Mesendoderm (in vitro differentiated cells): ENCODE data around the gene GLRX2.

Experiments
- DNase-seq: peaks from one replicate; pipeline ENCODE4 v3.0.0; 2013
- H2AK5ac ChIP-seq: 2 replicates; pipeline ENCODE4 v1.6.1; 2013; ENCODE audit warnings: low read length, inconsistent platforms
- H2BK120ac ChIP-seq: 2 replicates; pipeline ENCODE4 v1.6.1; 2013; ENCODE audit warnings: low read depth, mild to moderate bottlenecking, low read length, moderate library complexity, mixed read lengths
- H2BK15ac ChIP-seq: replicated peaks from 2 replicates; pipeline ENCODE4 v1.6.1; 2013; ENCODE audit warnings: low read depth, mild to moderate bottlenecking, moderate library complexity
- H2BK5ac ChIP-seq: 2 replicates; pipeline ENCODE4 v1.6.1; 2013; ENCODE audit warnings: low read length, inconsistent platforms
- H3K18ac ChIP-seq: 2 replicates; pipeline ENCODE4 v1.6.1; 2013; ENCODE audit warnings: mild to moderate bottlenecking, low read length, mixed read lengths
- H3K23ac ChIP-seq: one replicate; pipeline ENCODE4 v1.6.1; 2013; ENCODE audit warnings: low read length
- H3K27ac ChIP-seq: 2 replicates; pipeline ENCODE4 v1.5.1; 2013; ENCODE audit warnings: low read depth, mild to moderate bottlenecking, inconsistent platforms, low read length, moderate library complexity
- H3K27me3 ChIP-seq: 2 replicates; pipeline ENCODE4 v1.6.1; 2013; ENCODE audit warnings: low read length, control low read depth, mild to moderate bottlenecking, inconsistent platforms; ENCODE audit not compliant: insufficient read depth, poor library complexity
- H3K36me3 ChIP-seq: 2 replicates; pipeline ENCODE4 v1.6.1; 2013; ENCODE audit warnings: low read length, inconsistent platforms; ENCODE audit not compliant: control insufficient read depth, insufficient read depth
- H3K4ac ChIP-seq: one replicate; pipeline ENCODE4 v1.6.1; 2013; ENCODE audit warnings: low read depth, mild to moderate bottlenecking, low read length, moderate library complexity
- H3K4me1 ChIP-seq: 2 replicates; pipeline ENCODE4 v1.6.1; 2013; ENCODE audit warnings: low read depth, low read length, inconsistent platforms; ENCODE audit not compliant: control insufficient read depth
- H3K4me2 ChIP-seq: 2 replicates; pipeline ENCODE4 v1.6.1; 2013; ENCODE audit warnings: low read length
- H3K4me3 ChIP-seq: 2 replicates; pipeline ENCODE4 v1.5.1; 2013; ENCODE audit warnings: mild to moderate bottlenecking, low read length
- H3K56ac ChIP-seq: one replicate; pipeline ENCODE4 v1.6.1; 2013; ENCODE audit warnings: low read length
- H3K79me1 ChIP-seq: 2 replicates; pipeline ENCODE4 v1.6.1; 2013; ENCODE audit warnings: low read length, inconsistent platforms
- H3K79me2 ChIP-seq: 2 replicates; pipeline ENCODE4 v1.6.1; 2013; ENCODE audit warnings: mild to moderate bottlenecking, low read length; ENCODE audit not compliant: control insufficient read depth, insufficient read depth
- H3K9ac ChIP-seq: 2 replicates; pipeline ENCODE4 v1.6.1; 2013; ENCODE audit warnings: low read length, inconsistent platforms
- H4K5ac ChIP-seq: one replicate; pipeline ENCODE4 v1.6.1; 2013; ENCODE audit warnings: low read length
- H4K8ac ChIP-seq: one replicate; pipeline ENCODE4 v1.6.1; 2013; ENCODE audit warnings: low read depth, mild to moderate bottlenecking, control low read depth, low read length, moderate library complexity
- WGBS: extraction: QIAGEN DNeasy Blood & Tissue Kit; methylation state at CpG from one replicate; pipeline ENCODE4 v1.1.7; 2013; ENCODE audit warnings: low lambda C conversion rate, missing lambda C conversion rate; ENCODE audit not compliant: insufficient coverage; ENCODE audit errors: extremely low coverage; 5-methylcytosine and 5-hydroxymethylcytosine counted together

The GLRX2 gene

GRCh38 chr1:193141804-193142203 is 36.6 kb upstream of the GLRX2 start:
- H3K56ac ChIP-seq, result no peak overlapping the region
- H2BK120ac ChIP-seq, result no peak overlapping the region
- H3K36me3 ChIP-seq, result no peaks in the 10 kb centered on the region
- H4K8ac ChIP-seq, result no peak overlapping the region
- H3K27ac ChIP-seq, result no peak overlapping the region
- no peaks in the 10 kb centered on the region for H3K4me1 ChIP-seq
- no peak overlapping the region for H3K4me2 ChIP-seq
- no peaks in the 10 kb centered on the region for H3K79me1 ChIP-seq
- H2AK5ac ChIP-seq, result no peak overlapping the region
- H3K9ac ChIP-seq, result no peak overlapping the region
- no peak overlapping the region for H3K4ac ChIP-seq
- no peaks in the 10 kb centered on the region for H3K27me3 ChIP-seq
- H3K23ac ChIP-seq, result no peak overlapping the region
- WGBS, result no CpG with 5 or more reads among the region's 3 CpGs
- DNase-seq, result no peak
- H3K4me3 ChIP-seq, result no peak overlapping the region
- peaks cover 2% of the 10 kb centered on the region for H3K79me2 ChIP-seq
- H3K18ac ChIP-seq, result no peak overlapping the region
- no peak overlapping the region for H2BK15ac ChIP-seq
- H4K5ac ChIP-seq, result no peak overlapping the region
- H2BK5ac ChIP-seq, result no peak overlapping the region

- H3K36me3 ChIP-seq, result no peaks in the 10 kb centered on the region
- no peak overlapping the region for H2AK5ac ChIP-seq
- H3K4me3 ChIP-seq, result no peak overlapping the region
- H3K23ac ChIP-seq, result no peak overlapping the region
- no peak overlapping the region for H4K5ac ChIP-seq
- no peak overlapping the region for H3K4ac ChIP-seq
- H3K56ac ChIP-seq, result no peak overlapping the region
- H3K79me1 ChIP-seq, result no peaks in the 10 kb centered on the region
- no peak overlapping the region for H2BK5ac ChIP-seq
- no peak overlapping the region for H4K8ac ChIP-seq
- peaks cover 2% of the 10 kb centered on the region for H3K79me2 ChIP-seq
- no peaks in the 10 kb centered on the region for H3K27me3 ChIP-seq
- no peak overlapping the region for H3K9ac ChIP-seq
- no peak overlapping the region for H2BK15ac ChIP-seq
- no peak overlapping the region for H2BK120ac ChIP-seq
- H3K18ac ChIP-seq, result no peak overlapping the region
- no peak overlapping the region for H3K27ac ChIP-seq
- H3K4me2 ChIP-seq, result no peak overlapping the region
- H3K4me1 ChIP-seq, result no peaks in the 10 kb centered on the region
- no peak for DNase-seq
- WGBS, result no CpG with 5 or more reads among the region's 7 CpGs
Measured at GRCh38 chr1:193140254-193140653, 35.0 kb upstream of the GLRX2 start.

- DNase-seq, result no peak
- no peak overlapping the region for H3K23ac ChIP-seq
- H4K8ac ChIP-seq, result no peak overlapping the region
- no peak overlapping the region for H3K4me3 ChIP-seq
- no peak overlapping the region for H2BK15ac ChIP-seq
- no peak overlapping the region for H3K27ac ChIP-seq
- H3K56ac ChIP-seq, result no peak overlapping the region
- peaks cover 8% of the 10 kb centered on the region for H3K79me2 ChIP-seq
- peaks cover 3% of the 10 kb centered on the region for H3K79me1 ChIP-seq
- no peak overlapping the region for H2BK120ac ChIP-seq
- H2AK5ac ChIP-seq, result no peak overlapping the region
- H3K27me3 ChIP-seq, result no peaks in the 10 kb centered on the region
- no peaks in the 10 kb centered on the region for H3K36me3 ChIP-seq
- H2BK5ac ChIP-seq, result no peak overlapping the region
- no peak overlapping the region for H3K9ac ChIP-seq
- WGBS, result no CpG with 5 or more reads among the region's 2 CpGs
- H3K4ac ChIP-seq, result no peak overlapping the region
- no peak overlapping the region for H4K5ac ChIP-seq
- H3K4me2 ChIP-seq, result no peak overlapping the region
- H3K4me1 ChIP-seq, result no peaks in the 10 kb centered on the region
- H3K18ac ChIP-seq, result no peak overlapping the region
Measured at GRCh38 chr1:193131266-193131860, 26.1 kb upstream of the GLRX2 start.

GRCh38 chr1:193125369-193125768 is 20.2 kb upstream of the GLRX2 start:
- H3K23ac ChIP-seq, result no peak overlapping the region
- no peaks in the 10 kb centered on the region for H3K27me3 ChIP-seq
- peaks cover 37% of the 10 kb centered on the region for H3K79me2 ChIP-seq
- H3K4ac ChIP-seq, result no peak overlapping the region
- H3K27ac ChIP-seq, result no peak overlapping the region
- H3K18ac ChIP-seq, result no peak overlapping the region
- no peak overlapping the region for H3K9ac ChIP-seq
- H3K4me1 ChIP-seq, result no peaks in the 10 kb centered on the region
- peaks cover 2% of the 10 kb centered on the region for H3K79me1 ChIP-seq
- H3K4me2 ChIP-seq, result no peak overlapping the region
- no peak overlapping the region for H2BK120ac ChIP-seq
- no CpG with 5 or more reads among the region's 6 CpGs for WGBS
- H2BK15ac ChIP-seq, result no peak overlapping the region
- H4K8ac ChIP-seq, result no peak overlapping the region
- no peak overlapping the region for H2AK5ac ChIP-seq
- no peak overlapping the region for H3K56ac ChIP-seq
- DNase-seq, result no peak
- no peak overlapping the region for H4K5ac ChIP-seq
- H3K4me3 ChIP-seq, result no peak overlapping the region
- H3K36me3 ChIP-seq, result no peaks in the 10 kb centered on the region
- H2BK5ac ChIP-seq, result no peak overlapping the region

- H4K8ac ChIP-seq, result no peak overlapping the region
- H4K5ac ChIP-seq, result no peak overlapping the region
- H3K56ac ChIP-seq, result no peak overlapping the region
- H2BK120ac ChIP-seq, result no peak overlapping the region
- H3K9ac ChIP-seq, result peak overlapping the region; percentile 40
- no peak overlapping the region for H3K4me3 ChIP-seq
- no peak overlapping the region for H3K27ac ChIP-seq
- no peaks in the 10 kb centered on the region for H3K27me3 ChIP-seq
- no peaks in the 10 kb centered on the region for H3K4me1 ChIP-seq
- no peak overlapping the region for H2BK5ac ChIP-seq
- H3K23ac ChIP-seq, result no peak overlapping the region
- no peak overlapping the region for H3K18ac ChIP-seq
- no peaks in the 10 kb centered on the region for H3K36me3 ChIP-seq
- H3K4ac ChIP-seq, result no peak overlapping the region
- DNase-seq, result peak; percentile 12
- no peak overlapping the region for H2AK5ac ChIP-seq
- H3K79me2 ChIP-seq, result peaks cover 37% of the 10 kb centered on the region
- no peak overlapping the region for H2BK15ac ChIP-seq
- H3K79me1 ChIP-seq, result peaks cover 2% of the 10 kb centered on the region
- H3K4me2 ChIP-seq, result no peak overlapping the region
Measured at GRCh38 chr1:193123751-193124150, 18.5 kb upstream of the GLRX2 start.
